ENCODE measurements around the gene AMER2. TPM values are rescaled to one million over a fixed set of nuclear protein-coding genes. Genes with fewer than 3 reads are reported as not detected.

The AMER2 gene
- total RNA-seq, 4 donors from 2014 or later, result 0.09 to 2.4 TPM; not detected in 2

DNA sequence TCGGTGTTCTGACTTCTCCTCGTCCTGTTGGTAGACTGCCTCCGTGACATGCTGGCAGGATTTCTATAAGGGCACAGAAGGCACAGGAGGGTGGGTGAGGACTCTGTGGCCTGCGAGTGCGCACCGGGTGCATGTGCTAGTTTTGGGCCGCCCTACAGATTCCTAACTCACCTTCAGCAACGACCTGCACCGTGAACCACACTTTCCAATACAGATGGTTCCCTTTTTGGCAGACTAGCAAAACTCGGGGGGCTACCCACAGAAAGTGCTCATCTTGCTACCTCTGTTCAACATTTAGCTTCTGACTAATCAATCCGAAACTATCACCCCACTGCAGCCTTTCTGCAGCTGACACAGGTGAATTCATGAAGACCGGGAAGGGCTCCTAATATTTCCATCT lies 14.1 kb upstream of the AMER2 start:
- Histone ChIP-seq H3K27ac (no peak overlapping the region), H3K27me3 (no peaks in the 10 kb centered on the region), H3K9me3 (no peaks in the 10 kb centered on the region), H3K4me1 (no peaks in the 10 kb centered on the region), H3K4me3 (no peak overlapping the region), H3K36me3 (no peaks in the 10 kb centered on the region)
- DNase-seq, result no peak
- no peak for TF ChIP-seq POLR2A (IDR thresholded peaks at IDR 0.05)
- TF ChIP-seq, protein P1, sequence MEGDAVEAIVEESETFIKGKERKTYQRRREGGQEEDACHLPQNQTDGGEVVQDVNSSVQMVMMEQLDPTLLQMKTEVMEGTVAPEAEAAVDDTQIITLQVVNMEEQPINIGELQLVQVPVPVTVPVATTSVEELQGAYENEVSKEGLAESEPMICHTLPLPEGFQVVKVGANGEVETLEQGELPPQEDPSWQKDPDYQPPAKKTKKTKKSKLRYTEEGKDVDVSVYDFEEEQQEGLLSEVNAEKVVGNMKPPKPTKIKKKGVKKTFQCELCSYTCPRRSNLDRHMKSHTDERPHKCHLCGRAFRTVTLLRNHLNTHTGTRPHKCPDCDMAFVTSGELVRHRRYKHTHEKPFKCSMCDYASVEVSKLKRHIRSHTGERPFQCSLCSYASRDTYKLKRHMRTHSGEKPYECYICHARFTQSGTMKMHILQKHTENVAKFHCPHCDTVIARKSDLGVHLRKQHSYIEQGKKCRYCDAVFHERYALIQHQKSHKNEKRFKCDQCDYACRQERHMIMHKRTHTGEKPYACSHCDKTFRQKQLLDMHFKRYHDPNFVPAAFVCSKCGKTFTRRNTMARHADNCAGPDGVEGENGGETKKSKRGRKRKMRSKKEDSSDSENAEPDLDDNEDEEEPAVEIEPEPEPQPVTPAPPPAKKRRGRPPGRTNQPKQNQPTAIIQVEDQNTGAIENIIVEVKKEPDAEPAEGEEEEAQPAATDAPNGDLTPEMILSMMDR (IDR thresholded peaks at IDR 0.05), result no peak
- intact Hi-C loops (cut with DNase I; ENCODE audit: low total_unique reads), result no loop called here

DNA sequence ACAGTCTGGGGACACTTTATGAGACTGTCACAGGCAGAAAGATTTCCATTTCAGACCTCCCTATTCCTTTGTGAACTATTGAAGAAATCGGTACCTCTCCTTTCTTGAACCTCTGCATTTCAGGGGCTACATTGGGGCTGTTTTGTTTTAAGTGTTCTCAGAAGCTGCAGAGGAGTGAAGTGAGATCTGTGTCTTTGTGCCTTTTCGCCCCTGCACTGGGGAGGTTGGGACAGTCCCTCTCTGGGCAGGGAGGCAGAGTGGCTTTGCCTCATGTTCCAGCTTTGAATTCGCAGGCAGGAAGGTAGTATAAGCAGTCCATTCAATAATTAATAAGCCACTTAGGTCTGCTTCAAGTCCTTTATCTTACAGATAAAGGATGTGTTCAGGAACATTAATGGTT lies 9.5 kb upstream of the AMER2 start:
- Histone ChIP-seq H3K4me3 (no peak overlapping the region), H3K27me3 (no peaks in the 10 kb centered on the region), H3K4me1 (no peaks in the 10 kb centered on the region), H3K27ac (no peak overlapping the region), H3K36me3 (no peaks in the 10 kb centered on the region), H3K9me3 (no peaks in the 10 kb centered on the region)
- DNase-seq, result no peak
- intact Hi-C loops (cut with DNase I; ENCODE audit: low total_unique reads), result no loop called here
- TF ChIP-seq, protein P1 (IDR thresholded peaks at IDR 0.05), result no peak
- TF ChIP-seq POLR2A (IDR thresholded peaks at IDR 0.05), result no peak

DNA sequence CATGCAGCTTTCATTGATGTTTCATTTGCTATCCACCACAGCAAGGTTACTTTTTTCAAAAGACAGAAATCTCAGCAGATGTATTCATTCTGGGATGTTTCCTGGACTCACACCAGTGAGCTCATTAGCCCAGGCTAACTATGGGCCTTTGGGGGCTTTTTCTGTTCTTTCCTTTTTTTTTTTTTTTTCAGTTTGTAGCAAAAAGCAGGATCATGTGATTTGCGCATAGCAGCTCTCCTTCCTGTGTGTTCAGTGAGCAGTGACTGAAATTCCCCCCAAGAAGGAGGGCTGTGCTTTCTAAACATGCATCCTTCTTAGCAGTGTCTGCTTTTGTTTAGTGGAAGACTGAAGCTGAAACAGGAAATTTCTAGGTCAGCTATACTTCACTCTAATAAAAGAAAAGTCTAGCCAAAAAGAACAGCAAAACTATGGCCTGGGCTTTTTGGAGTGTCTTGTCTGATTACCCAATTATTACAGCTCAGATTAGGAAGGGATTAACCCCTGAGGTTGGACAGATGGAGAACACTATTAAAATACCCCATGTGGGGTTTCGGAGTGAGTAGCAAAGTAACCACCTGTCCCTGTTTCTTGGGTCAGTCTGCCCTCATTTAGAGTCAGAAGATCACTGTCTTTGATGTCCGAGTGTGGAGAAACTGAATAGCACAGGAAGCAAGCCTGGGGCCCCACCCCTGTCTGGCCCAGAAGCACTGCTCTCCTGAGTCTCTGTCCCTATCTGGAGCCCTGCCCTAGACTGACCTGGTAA lies 8.9 kb upstream of the AMER2 start:
- intact Hi-C loops (cut with DNase I; ENCODE audit: low total_unique reads), result no loop called here
- H3K9me3 ChIP-seq, result no peaks in the 10 kb centered on the region
- H3K36me3 ChIP-seq, result no peaks in the 10 kb centered on the region
- no peaks in the 10 kb centered on the region for H3K27me3 ChIP-seq
- no peak overlapping the region for H3K27ac ChIP-seq
- TF ChIP-seq POLR2A (IDR thresholded peaks at IDR 0.05), result no peak
- TF ChIP-seq, protein P1 (IDR thresholded peaks at IDR 0.05), result no peak
- no peaks in the 10 kb centered on the region for H3K4me1 ChIP-seq
- no peak for DNase-seq
- H3K4me3 ChIP-seq, result no peak overlapping the region

DNA sequence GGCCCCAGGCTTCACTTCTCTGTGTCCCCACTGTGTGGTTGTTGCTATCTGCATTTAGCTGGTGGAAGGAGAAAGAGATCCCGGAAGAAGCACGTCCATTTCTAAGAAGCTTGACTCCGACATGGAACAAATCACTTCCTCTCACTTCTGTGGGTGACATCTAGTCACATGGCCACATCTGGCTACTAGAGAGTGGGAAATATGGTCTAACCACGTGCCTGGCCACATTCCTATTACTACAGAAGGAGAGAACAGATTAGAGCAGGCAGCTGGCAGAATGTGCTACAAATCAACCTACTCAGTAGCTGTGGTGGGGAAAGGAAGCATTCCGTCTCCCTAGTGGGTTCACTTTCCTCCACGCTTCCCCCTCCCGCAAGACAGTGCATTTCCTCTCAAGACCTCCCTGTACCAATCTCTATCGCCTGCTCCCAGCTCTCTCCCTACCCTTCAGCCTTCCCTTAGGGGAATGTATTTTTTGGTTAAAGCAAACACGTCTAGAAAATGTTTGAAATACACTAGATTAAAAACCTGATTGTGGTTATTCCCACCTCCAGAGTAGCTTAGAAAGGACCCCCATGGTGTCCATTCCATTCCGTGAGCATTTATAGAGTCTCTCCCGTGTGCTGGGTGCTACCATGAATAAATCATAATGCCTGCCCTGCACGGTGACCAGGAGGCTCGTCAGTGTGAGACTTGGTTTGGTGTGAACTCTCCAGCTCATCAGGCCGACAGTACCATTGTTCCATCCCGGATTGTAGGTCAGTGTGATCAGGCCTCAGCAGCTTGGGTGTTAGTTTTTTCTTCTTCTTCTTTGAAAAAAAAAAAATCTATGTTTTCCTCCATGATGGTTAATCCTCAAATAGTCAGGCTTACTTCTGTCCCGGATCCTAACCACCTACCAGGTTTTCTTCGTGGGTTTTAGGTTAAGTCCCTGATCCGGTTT lies 8.0 kb upstream of the AMER2 start:
- Histone ChIP-seq H3K36me3 (no peaks in the 10 kb centered on the region), H3K4me3 (no peak overlapping the region), H3K27ac (no peak overlapping the region), H3K4me1 (no peaks in the 10 kb centered on the region), H3K27me3 (no peaks in the 10 kb centered on the region), H3K9me3 (no peaks in the 10 kb centered on the region)
- TF ChIP-seq, protein P1 (IDR thresholded peaks at IDR 0.05), result no peak
- no peak for TF ChIP-seq POLR2A (IDR thresholded peaks at IDR 0.05)
- intact Hi-C loops (cut with DNase I; ENCODE audit: low total_unique reads), result no loop called here
- DNase-seq, result no peak

DNA sequence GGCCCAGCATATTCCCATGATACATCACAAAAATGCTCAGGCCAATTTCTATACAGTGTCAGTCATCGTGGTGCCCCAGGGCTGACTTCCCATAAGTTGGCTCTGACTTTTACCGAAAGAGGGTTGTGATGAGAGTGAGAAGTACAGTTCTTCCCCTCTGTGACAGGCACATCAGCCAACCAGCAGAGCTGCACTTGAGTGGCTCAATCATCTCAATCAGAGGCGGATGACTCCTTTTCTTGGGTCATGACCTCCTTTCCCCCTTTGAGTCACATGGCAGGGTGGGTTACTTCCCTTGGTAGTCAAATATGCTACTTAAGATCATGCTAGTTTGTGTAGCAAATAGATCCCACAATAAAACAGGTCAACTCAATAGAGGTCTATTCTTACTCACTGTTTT lies 6.9 kb upstream of the AMER2 start:
- H3K4me1 ChIP-seq, result no peaks in the 10 kb centered on the region
- H3K36me3 ChIP-seq, result no peaks in the 10 kb centered on the region
- H3K27ac ChIP-seq, result no peak overlapping the region
- no peak for TF ChIP-seq POLR2A (IDR thresholded peaks at IDR 0.05)
- TF ChIP-seq, protein P1 (IDR thresholded peaks at IDR 0.05), result no peak
- no peak for DNase-seq
- intact Hi-C loops (cut with DNase I; ENCODE audit: low total_unique reads), result no loop called here
- H3K27me3 ChIP-seq, result peaks cover 0 to 5% of the 10 kb centered on the region in 2 donors
- no peaks in the 10 kb centered on the region for H3K9me3 ChIP-seq
- H3K4me3 ChIP-seq, result no peak overlapping the region
